ENCODE measurements around the gene XG.
"Not testable (repeated sequence)": the region's sequence is repeated elsewhere in the genome, so short reads cannot be mapped to it uniquely, and the experiment has no call there.

Gene XG

DNA sequence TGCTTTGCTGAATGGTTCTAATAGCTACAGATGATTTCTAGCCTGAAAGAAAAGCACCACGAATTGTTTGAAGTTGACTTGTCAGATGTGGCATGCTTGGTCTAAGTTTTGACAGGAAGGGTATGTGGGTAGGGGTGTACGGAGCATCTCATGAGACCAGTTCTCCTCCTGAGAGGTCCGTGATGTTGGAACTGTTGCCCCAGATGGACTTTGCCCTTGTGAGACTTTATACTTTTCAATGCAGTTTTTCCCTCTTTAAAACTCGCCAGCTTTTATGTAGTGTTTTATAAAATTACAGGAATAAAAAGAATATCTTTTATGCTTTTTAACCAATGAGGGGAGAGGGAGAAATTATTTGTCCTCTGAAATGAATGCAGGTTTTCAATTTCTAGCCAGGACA lies 16.6 kb upstream of the XG start:
- no peak for DNase-seq

DNA sequence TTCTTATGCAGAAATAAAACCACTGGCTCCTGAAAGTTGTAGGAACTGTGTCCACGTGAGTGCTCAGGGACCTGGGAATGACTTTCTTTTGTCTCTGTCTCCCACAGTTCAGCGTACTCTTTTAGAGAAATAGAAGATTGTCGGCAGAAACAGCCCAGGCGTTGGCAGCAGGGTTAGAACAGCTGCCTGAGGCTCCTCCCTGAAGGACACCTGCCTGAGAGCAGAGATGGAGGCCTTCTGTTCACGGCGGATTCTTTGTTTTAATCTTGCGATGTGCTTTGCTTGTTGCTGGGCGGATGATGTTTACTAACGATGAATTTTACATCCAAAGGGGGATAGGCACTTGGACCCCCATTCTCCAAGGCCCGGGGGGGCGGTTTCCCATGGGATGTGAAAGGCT lies 11.2 kb upstream of the XG start:
- no peak for DNase-seq

DNA sequence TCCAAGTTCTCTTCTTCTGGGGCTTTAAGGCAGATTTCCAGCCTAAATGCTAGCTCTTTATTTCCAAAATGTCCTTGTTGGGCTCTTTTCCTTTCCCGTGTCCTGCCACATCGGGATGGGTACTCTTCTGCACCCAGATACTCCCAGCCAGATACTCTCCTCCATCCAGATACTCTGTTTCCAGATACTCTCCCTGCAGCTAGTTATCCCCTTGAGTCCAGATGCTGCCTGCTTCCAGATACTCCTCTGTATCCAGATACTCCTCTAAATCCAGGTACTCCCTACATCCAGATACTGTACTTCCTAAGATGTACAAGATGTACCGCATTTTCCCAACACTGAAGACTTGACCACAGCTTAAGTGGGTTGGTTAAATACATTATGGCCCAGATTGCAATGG lies 10.5 kb upstream of the XG start:
- DNase-seq, result no peak

DNA sequence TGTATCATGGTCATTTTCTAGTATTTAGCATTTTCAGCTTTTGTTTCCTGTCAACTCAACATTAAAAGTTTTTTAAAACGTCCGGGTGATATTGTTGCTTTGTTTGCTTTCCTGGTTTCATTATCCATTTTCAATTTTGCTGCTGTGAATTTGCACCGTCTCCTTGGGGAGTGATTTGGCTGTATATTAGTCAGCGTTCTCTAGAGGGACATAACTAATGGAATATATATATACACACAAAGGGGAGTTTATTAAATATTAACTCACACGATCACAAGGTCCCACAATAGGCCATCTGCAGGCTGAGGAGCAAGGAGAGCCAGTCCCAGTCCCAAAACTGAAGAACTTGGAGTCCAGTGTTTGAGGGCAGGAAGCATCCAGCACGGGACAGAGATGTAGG lies 5.6 kb upstream of the XG start:
- not testable (repeated sequence) for DNase-seq

DNA sequence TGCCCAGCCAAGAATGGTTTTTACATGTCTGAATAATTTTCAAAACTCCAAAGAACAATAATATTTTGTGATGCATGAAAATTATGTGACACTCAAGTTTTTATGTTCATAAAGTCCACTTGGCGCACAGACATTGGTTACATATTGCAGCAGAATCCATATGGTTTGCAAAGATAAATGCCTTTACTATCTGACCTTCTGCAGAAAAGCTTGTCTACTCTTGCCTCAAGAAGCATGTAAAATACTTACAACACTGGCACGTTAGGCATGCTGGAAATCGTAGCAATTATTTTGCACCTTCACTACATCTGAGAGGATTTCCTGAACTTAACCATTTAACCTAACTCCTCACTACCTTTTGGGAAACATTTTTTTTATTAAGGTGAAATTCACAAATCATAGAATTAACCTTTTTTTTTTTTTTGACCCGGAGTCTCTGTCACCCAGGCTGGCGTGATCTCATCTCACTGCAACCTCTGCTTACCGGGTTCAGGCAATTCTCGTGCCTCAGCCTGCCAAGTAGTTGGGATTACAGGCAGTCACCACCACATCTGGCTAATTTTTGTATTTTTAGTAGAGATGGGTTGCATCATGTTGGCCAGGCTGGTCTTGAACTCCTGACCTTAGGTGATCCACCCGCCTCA lies 3.5 kb upstream of the XG start:
- DNase-seq, result no peak

DNA sequence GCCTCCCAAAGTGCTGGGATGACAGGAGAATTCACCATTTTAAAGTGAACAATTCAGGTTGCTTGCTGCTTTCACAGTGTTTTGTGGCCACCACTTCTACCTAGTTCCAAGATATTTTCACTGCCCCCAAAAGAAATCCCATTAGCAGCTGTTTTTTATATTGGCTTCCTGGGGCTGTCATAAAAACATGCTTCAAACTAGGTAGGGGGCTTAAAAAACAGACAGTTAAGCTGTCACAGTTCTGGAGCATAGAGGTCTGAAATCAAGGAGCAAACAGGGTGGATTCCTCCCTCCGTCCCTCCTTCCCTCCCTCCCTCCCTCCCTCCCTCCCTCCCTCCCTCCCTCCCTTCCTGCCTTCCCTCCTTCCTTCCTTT lies 3.0 kb upstream of the XG start:
- DNase-seq, result no peak

DNA sequence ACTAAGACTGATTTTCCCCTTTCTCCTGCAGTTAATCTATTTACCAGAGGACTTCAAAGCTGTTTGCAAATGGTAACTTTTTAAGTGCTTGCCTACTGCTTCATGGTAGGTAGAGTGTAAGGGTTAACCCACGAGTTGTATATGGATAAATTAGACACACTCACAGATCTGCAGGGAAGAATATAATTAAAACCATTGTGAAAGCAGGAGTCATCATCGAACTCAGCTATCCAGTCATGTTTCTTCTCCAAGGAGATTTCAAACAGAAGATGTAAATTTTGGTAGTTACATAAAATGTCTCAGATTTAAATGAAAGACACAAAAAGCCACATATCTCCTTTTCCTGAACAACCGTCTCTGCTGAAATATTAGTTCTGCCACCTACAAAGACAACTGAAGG lies 549 bp upstream of the XG start:
- no peak for DNase-seq

DNA sequence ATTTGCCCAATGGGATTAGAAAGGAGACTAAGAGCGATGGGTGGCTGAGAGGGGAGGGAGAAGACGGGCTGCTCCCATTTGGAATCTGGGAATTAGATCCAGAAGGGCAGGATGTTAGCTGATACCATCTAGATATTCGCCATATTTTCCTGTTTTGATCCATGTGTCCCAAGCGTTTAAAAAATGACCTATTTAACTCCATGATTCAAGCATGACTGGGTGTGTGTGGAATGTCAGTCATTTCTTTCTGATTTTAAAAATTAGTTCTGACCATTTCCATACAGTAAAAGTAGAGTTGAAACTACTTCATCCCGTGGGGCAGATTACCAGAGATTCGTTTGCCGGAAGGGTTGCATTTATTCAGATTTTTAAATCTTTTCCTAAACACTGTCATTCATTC lies 601 bp downstream of the XG start:
- peak; percentile 71 for DNase-seq

DNA sequence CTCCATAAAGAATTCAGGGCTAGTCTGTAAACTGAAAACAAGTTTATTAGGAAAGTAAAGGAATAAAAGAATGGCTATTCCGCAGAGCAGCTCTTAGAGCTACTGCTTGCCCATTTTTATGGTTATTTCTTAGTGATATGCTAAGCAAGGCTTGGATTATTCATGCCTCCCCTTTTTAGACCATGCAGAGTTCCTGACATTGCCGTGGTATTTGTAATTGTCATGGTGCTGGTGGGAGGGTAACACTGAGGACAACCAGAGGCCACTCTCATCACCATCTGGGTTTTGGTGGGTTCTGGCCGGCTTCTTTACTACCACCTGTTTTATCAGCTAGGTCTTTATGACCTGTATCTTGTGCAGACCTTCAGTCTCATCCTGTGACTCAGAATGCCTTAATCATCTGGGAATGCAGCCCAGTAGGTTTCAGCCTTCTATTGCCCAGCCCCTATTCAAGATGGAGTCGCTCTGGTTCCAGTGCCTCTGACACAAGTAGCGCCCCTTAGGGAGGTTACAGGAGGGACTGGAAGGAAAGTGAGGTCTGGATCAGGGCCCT lies 3.4 kb downstream of the XG start:
- DNase-seq, result not testable (repeated sequence)

DNA sequence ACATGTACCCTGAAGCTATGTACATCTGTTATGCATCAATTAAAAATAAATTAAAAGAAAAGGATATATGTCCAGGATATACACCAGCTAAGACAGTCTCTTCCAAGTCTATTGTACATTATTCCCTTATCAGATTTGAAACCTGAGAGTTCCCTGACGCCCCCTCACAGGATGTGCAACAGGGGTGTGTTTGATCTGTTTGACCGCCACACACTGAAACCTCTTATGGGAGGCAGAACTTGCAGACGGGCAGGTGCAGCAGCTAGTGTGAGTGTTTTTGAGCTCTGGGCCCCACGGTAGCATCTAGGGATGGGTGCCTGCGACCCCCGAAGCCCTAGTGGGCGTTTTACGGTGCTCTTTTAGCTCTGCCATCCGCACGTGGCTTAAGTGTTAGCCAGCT lies 4.7 kb downstream of the XG start:
- DNase-seq, result no peak

DNA sequence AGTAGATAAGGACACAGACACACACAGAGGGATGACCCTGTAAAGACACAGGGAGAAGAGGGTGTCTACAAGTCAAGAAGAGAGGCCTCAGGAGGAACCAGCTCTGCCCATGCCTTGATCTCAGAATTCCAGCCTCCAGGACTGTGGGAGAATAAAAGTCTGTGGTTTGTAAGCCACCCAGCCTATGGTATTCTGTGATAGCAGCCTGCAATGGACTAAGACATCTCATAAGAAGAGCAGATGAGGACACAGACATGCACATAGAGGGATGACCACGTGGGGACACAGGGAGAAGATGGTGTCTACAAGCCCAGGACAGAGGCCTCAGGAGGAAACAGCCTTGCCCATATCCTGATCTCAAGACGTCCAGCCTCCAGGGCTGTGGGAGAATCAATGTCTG lies 9.4 kb downstream of the XG start:
- DNase-seq, result no peak

DNA sequence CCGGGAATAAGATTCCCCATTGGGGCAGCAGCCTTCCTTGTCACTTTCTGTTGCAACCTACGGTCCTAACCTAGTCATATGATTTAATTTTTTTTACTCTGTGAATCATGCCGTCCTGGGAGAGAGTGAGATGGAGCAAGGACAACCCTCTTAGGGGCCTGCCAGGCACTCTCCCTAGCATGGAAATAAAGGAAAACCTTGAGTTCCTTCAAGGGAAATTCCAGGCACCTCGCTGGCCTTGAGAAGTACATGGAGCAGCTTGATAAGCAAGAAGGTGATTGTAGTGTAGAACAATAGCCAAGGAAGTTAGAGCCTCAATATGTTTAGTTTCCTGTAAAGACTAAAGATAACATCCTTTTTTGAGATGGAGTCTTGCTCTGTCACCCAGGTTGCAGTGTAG lies 10.8 kb downstream of the XG start:
- not testable (repeated sequence) for DNase-seq

DNA sequence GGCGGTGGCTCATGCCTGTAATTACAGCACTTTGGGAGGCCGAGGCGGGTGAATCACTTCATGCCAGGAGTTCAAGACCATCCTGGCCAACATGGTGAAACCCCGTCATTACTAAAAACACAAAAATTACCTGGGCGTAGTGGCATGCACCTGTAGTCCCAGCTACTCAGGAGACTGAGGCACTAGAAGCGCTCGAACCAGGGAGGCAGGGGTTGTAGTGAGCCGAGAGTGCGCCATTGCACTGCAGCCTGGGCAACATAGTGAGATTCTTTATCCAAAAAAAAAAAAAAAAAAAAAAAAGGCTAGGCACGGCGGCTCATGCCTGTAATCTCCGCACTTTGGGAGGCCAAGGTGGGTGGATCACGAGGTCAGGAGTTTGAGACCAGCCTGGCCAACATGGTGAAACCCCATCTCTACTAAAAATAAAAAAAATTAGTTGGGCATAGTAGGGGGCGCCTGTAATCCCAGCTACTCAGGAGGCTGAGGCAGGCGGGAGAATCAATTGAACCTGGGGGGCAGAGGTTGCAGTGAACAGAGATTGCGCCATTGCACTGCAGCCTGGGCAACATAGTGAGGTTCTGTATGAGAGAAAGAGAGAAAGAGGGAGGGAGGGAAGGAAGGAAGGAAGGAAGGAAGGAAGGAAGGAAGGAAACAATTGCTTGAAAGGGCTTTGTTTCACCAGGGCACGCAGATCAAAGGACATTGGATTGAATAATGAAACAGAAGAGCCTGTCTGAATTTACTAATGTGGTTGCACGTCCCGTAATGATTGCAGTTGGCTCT lies 13.1 kb downstream of the XG start:
- DNase-seq, result not testable (repeated sequence)

DNA sequence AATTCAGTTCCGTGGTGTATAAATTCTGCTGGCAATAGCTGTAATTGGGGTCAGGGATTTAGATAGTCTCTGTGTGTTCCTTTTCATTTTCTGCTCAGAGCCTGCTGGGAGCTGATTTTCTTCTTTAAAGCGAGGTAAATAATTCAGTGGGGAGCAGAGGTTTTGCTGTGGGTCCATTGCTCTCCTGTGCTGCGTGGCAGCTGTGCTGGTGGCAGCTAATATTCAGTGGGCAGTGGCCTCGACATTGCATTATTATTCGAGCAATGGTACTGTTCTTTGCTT lies 13.7 kb downstream of the XG start:
- DNase-seq, result no peak

DNA sequence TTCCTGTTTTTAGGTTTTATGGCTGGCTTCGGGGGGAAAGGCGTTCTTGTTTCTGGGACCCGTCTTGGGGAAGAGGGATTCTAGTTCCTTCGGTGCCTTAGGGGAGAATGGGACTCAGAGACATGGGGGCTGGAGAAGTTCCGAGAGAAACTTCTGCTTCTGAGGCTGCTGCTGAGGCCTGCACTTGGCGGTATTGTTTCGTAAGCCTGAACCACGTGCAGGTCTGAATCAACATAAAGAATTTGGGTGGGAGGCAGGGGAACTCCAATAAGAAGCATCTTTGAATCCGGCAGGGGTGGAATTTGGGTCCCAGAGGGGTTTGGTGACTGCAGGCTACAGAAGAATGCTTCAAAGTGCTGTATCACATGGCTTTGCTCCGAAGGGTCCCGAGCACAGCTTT lies 15.1 kb downstream of the XG start:
- DNase-seq, result peak; percentile 16

DNA sequence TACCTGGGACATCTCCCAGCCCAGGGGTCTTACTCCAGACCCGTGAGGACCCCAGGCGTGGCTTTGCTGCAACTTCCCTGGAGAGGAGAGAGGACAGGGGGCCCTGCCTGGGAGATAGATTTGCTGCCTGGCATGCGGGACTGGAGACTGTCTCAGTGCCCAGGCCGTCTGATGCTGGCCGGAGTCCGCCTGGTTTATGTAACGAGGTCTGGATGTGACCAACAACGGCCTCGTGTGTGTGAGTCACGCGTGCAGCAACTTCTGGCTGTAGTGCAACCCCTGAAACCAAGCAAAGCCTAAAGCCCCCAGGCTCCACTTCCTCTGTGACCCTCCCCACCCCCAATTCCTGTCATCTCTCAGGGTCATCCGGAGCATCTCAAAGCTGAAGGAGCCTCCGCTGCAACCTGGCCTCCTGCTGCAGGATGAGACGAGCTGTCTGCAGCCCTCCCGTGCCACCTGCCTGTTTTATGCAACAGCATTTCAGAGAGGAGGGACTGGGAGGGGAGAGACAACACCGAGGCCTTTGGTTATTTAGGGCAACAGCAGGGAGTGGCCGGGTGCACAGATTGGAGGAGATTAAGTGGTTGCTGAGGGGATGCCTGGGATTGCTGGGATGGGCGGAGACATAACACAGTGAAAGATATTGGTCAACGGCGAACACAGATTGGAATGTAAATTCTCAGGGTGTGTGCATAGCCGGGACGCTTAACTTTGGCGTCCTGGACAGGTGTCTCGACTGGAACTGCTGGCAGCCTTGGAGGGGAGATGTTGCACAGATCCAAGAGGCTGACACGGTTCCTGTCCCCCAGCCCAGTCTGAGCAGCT lies 16.0 kb downstream of the XG start:
- DNase-seq, result no peak

DNA sequence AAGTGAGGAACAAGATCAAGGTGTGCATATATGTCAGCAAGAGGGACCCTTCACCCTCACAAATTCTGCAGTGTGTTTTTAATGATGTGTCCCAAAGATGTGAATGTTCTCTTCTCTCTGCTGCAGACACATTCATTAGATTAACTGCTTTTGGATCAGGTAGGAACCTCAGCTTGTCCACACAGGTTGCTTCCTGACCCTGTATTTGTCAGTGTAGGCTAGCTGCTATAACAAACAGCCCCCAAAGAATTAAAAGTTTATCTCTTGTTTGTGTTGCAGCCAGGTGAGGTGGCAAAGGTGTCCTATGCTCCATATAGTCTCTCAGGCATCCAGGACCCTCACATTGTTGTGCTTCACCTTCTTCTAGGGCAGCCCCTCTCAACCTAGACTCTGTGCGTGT lies 17.8 kb downstream of the XG start:
- DNase-seq, result no peak

DNA sequence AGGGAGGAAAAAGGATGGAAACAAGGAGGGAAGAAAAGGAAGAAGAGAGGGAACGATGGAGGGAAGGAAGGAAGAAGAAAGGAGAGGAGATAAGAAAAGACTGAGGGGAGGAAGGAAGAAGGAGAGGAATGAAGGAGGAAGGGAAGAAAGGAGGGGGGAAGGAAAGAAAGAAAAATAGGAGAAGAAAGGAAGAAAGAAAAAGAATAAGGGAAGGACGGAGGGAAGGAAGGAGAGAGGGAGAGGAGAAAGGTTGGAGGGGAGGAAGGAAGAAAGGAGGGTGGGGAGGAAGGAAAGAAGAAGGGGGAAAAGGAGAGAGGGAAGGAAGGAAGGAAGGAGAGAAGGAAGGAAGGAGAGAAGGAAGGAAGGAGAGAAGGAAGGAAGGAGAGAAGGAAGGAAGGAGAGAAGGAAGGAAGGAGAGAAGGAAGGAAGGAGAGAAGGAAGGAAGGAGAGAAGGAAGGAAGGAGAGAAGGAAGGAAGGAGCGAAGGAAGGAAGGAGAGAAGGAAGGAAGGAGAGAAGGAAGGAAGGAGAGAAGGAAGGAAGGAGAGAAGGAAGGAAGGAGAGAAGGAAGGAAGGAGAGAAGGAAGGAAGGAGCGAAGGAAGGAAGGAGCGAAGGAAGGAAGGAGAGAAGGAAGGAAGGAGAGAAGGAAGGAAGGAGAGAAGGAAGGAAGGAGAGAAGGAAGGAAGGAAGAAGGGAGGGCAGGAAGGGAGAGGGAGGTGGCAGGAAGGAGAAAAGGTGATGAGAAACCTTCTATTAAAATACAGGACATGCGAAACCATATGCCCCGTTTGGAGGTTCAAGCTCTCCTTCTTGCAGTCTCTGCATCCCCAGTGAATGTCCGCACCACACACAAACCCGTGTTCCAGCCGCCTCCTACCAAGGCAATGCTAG lies 21.6 kb downstream of the XG start:
- DNase-seq, result not testable (repeated sequence)

DNA sequence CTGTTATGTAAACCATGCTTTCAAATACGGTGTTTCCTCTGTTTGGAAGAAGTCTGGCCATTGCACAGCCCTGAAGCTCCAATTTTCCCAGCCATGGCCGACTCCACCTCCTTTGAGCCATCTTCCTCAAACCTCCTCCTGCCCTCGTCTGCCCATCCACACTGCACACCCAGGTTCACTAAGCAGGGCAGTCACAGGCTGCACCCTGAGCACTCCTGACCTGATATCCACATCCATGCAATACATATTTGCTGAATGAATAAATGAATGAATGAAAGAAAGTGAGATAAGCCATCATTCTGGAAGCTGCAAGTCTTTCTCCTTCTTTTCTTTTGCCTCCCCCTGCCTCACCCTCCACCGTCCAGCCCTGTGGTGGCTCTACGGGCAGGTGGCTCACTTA lies 22.2 kb downstream of the XG start:
- DNase-seq, result no peak

DNA sequence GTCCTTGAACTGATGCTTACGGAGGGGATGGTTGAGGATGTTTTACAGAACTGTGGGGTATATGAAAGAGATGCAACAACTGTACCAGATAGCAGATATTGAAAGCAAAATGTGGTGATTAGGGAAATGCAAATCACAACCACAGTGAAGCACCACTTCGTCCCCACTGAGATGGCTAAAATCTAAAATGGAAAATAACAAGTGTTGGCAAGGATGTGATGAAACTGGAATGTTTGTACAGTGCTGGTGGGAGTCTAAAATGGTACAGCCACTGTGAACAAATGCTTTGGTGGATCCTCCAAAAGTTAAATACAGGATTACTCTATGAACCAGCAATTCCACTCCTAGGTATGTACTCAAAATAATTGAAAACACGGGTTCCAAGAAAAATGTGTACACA lies 22.9 kb downstream of the XG start:
- no peak for DNase-seq

DNA sequence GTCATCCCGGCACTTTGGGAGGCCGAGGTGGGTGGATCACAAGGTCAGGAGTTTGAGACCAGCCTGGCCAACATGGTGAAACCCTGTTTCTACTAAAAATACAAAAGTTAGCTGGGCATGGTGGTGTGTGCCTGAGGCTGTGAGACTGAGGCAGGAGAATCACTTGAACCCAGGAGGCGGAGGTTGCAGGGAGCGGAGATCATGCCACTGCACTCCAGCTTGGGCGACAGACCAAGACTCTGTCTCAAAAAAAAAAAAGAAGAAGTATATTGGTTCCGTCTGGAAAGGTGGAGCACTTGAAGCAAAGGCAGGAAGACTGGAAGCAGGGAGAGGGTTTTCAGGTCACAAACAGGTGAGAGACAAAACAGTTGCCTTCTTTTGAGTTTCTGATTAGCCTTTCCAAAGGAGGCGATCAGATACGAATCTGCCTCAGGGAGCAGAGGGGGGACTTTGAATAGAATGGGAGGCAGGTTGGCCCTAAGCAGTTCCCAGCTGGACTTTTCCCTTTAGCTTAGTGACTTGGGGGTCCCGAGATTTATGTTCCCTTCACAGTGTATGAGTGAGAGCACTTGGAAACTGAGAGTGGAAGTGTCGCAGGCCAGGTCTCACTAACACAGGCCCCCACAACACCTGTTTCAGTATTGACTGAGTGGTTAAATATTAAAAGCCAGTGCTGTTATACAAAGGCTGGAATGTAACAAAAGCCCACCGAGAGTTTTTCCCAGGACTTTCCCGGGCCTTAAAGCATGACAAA lies 28.8 kb downstream of the XG start:
- DNase-seq, result not testable (repeated sequence)

DNA sequence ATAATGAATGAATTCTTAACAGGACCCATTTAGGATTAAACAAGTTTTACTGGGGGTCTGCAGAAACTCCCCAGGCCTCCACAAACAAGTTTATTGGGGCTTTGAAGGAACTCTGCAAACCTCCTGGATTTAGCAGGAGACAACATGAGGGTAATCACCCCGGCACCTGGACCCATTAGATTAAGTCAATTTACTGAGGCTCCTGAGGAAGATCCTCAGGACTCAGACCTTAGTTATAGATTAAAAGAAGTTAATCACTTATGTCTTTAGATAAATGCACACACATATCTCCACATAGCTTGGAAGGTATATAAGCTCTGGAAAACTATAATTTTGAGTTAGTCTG lies 29.4 kb downstream of the XG start:
- no peak for DNase-seq

Data from fibroblast of skin of back (primary cell).